Brain microvascular endothelial cell (primary cell): ENCODE data around the gene PSPH.

Experiments used
- DNase-seq: peaks from one replicate; pipeline ENCODE4 v3.0.0-alpha.2; 2020
- H3K27ac ChIP-seq: fragments of 250-450 bp; sonication (Bioruptor Pico); 2 replicates; pipeline ENCODE4 v1.5.1; 2020; ENCODE audit warnings: mild to moderate bottlenecking, moderate library complexity
- H3K27me3 ChIP-seq: fragments of 250-450 bp; sonication (Bioruptor Pico); replicated peaks from 2 replicates; pipeline ENCODE4 v1.5.1; 2020; ENCODE audit warnings: mild to moderate bottlenecking
- H3K36me3 ChIP-seq: fragments of 250-450 bp; sonication (Bioruptor Pico); replicated peaks from 2 replicates; pipeline ENCODE4 v1.5.1; 2020; ENCODE audit warnings: mild to moderate bottlenecking
- H3K4me3 ChIP-seq: 2 replicates; pipeline ENCODE4 v1.5.1; 2011; ENCODE audit warnings: low read depth, mild to moderate bottlenecking, control low read depth, low read length, moderate library complexity
- in situ Hi-C: cut with HindIII; loops from 2 replicates; pipeline ENCODE4 v1.10.0; 2017; ENCODE audit warnings: low sequenced_read_pairs, low pct_ligation_motif_present
- TF ChIP-seq, protein P1 (sequence below): IDR thresholded peaks from 2 replicates; pipeline ENCODE4 v1.5.1; 2011; ENCODE audit warnings: low read depth, mild to moderate bottlenecking, moderate library complexity, low read length, control low read depth, inconsistent platforms; ENCODE audit errors: missing control alignments

PSPH gene

DNA sequence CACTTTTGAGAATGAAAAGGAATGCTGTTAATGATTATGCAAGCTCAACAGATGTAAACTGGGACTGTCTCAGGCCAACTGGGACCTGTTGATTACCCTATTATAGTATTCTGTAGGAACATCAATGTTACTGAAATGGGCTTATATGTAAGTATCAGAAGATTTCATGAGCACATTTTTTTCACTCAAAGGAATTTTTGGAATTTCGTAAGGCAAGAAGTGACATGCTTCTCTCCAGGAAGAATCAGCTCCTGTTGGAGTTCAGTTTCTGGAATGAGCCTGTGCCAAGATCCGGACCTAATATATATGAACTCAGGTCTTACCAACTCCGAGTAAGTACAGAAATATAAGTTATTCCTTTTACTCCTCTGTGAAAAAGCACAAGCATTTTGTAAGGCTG is 67.7 kb downstream of the PSPH start:
- in situ Hi-C loops, result no loop called here
- TF ChIP-seq, protein P1, sequence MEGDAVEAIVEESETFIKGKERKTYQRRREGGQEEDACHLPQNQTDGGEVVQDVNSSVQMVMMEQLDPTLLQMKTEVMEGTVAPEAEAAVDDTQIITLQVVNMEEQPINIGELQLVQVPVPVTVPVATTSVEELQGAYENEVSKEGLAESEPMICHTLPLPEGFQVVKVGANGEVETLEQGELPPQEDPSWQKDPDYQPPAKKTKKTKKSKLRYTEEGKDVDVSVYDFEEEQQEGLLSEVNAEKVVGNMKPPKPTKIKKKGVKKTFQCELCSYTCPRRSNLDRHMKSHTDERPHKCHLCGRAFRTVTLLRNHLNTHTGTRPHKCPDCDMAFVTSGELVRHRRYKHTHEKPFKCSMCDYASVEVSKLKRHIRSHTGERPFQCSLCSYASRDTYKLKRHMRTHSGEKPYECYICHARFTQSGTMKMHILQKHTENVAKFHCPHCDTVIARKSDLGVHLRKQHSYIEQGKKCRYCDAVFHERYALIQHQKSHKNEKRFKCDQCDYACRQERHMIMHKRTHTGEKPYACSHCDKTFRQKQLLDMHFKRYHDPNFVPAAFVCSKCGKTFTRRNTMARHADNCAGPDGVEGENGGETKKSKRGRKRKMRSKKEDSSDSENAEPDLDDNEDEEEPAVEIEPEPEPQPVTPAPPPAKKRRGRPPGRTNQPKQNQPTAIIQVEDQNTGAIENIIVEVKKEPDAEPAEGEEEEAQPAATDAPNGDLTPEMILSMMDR, result no peak
- H3K27me3 ChIP-seq, result no peaks in the 10 kb centered on the region
- H3K36me3 ChIP-seq, result peaks cover 24% of the 10 kb centered on the region
- H3K4me3 ChIP-seq, result no peak overlapping the region
- H3K27ac ChIP-seq, result no peak overlapping the region
- no peak for DNase-seq

DNA sequence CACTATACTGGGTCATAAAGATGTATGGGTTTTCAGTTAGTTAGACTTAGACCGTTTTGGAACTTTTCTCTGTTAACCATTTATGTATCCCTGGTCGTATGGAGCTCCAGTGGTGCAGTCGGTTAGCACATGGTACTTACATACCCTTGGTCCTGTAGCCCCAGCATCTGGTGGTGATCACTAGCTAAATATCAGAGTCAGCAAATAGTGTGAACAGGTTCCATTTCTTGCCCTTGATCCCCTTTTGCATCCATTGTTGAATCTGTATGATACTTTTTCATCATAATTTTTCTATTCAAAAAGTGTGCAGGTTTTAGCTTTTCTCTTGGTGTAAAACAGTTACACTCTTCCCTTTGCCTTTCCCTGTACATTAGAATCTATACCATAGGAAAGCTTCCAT is 71.0 kb downstream of the PSPH start:
- in situ Hi-C loops, result no loop called here
- Histone ChIP-seq H3K27me3 (no peaks in the 10 kb centered on the region), H3K27ac (no peak overlapping the region), H3K36me3 (peaks cover 25% of the 10 kb centered on the region), H3K4me3 (no peak overlapping the region)
- DNase-seq, result no peak
- TF ChIP-seq, protein P1, result no peak

DNA sequence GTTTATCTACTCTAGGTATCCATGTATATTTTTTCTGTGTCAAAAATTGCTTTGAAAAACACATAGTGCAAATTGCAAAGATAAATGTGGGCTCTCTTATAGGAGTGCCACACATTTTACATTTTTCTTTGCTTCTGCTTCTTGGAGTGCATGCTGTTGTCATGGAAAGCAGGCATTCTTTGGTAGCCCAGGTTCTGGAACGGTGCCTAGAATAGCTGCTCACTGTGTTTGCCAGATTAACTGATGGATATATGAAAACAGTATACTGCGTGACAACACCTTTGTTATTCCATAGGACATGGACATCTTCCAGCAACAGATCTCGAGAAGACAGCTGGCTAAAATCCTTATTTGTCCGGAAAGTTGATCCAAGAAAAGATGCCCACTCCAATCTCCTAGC is 73.4 kb downstream of the PSPH start:
- H3K27me3 ChIP-seq, result no peaks in the 10 kb centered on the region
- peaks cover 21% of the 10 kb centered on the region for H3K36me3 ChIP-seq
- no peak overlapping the region for H3K4me3 ChIP-seq
- peak; percentile 86 for DNase-seq
- TF ChIP-seq, protein P1, result no peak
- peak overlapping the region; percentile 14 for H3K27ac ChIP-seq
- in situ Hi-C loops, result no loop called here

DNA sequence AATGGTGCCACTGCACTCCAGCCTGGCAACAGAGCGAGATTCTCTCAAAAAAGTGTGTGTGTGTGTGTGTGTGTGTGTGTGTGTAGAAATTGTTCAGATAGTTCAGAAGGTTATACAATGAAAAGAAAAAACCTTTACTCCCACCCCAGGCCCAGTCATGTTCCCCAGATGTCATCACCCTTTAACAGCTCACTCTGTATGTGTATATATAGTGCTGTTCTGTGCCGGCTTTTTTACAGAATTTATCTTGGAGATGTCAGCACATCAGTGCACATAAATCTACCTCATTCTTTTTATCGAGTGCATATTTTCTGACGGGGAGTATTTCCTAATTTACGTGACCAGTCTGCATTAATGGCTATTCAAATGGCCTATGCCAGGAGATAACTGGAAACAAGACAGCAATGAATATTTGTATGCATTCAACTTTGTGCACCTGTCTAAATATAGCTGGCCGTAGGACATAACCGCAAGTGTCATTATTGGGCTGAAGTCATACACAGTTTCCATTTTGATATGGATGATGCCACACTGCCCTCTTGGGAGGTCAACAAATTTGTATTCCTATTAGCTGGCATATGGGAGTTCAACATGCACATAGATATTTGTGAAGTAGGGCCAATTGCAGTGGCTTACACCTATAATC is 75.1 kb downstream of the PSPH start:
- no peak overlapping the region for H3K27ac ChIP-seq
- H3K4me3 ChIP-seq, result no peak overlapping the region
- H3K36me3 ChIP-seq, result peaks cover 14% of the 10 kb centered on the region
- DNase-seq, result no peak
- TF ChIP-seq, protein P1, result no peak
- no peaks in the 10 kb centered on the region for H3K27me3 ChIP-seq
- in situ Hi-C loops, result no loop called here

DNA sequence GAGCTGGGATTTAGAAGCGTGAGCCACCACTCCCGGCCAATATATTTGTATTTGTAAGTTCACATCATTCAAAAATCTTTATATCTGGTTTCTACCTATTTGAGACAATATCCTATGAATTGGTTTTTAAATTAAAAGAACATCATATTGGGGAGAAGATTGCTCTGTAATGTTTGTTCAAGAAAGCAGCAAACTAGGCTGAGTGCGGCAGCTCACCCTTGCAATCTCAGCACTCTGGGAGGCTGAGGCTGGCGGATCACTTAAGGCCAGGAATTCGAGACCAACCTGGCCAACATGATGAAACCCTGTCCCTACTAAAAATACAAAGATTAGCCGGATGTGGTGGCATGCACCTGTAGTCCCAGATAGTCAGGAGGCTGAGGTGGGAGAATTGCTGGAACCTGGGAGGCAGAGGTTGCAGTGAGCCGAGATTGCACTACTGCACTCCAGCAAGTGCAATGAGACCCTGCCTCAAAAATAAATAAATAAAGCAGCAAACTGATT is 77.4 kb downstream of the PSPH start:
- TF ChIP-seq, protein P1, result no peak
- no peaks in the 10 kb centered on the region for H3K27me3 ChIP-seq
- in situ Hi-C loops, result no loop called here
- no peak overlapping the region for H3K4me3 ChIP-seq
- peaks cover 5% of the 10 kb centered on the region for H3K36me3 ChIP-seq
- H3K27ac ChIP-seq, result no peak overlapping the region
- DNase-seq, result no peak

DNA sequence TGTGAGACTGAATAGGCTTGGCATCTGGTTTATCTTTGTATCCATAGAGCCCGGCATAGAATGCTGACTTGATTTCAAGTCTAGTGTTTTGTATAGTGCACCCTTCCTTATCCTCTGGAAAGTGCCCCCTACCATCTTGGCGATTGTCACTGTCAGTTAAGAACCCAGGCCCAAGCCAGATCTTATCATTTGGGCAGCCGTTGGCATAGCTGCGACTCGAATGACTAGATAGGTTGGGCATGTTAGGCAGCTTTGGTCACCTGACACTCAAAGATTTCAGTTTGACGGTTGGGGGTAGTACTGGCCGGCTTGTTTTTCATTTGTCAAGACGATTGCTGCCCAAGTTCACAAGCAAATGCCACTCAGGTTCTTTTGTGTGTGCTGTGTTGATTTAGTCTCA is 80.3 kb downstream of the PSPH start:
- TF ChIP-seq, protein P1, result no peak
- Histone ChIP-seq H3K36me3 (no peaks in the 10 kb centered on the region), H3K27ac (no peak overlapping the region), H3K4me3 (no peak overlapping the region), H3K27me3 (no peaks in the 10 kb centered on the region)
- in situ Hi-C loops, result no loop called here
- no peak for DNase-seq
